COLO668 (cell line): ENCODE results near the gene LCE1E.

Source experiments
- DNase-seq: peaks from one replicate; lab custom pipeline; 2025; ENCODE audit not compliant: unreplicated experiment; lab: John Stamatoyannopoulos, UW

The LCE1E gene

GRCh38 chr1:152786077-152786476 is at the start of gene LCE1E:
LCE1E (plus strand) TSS chr1:152786257; CDS start chr1:152787300, 1,043 bp downstream.
- DNase-seq, result no peak

- DNase-seq, result no peak
Observed at GRCh38 chr1:152737997-152738396, 48.1 kb upstream of the LCE1E start.

GRCh38 chr1:152739841-152740240 is 46.2 kb upstream of the LCE1E start:
- DNase-seq, result no peak

GRCh38 chr1:152741656-152742055 is 44.4 kb upstream of the LCE1E start:
- DNase-seq, result no peak

GRCh38 chr1:152743371-152744145 is 42.5 kb upstream of the LCE1E start:
- DNase-seq, result no peak

GRCh38 chr1:152745289-152745704 is 40.8 kb upstream of the LCE1E start:
- no peak for DNase-seq

GRCh38 chr1:152745765-152746444 is 40.2 kb upstream of the LCE1E start:
- DNase-seq, result no peak

- DNase-seq, result no peak
Observed at GRCh38 chr1:152747831-152748230, 38.2 kb upstream of the LCE1E start.

GRCh38 chr1:152752225-152752624 is 33.8 kb upstream of the LCE1E start:
- no peak for DNase-seq

GRCh38 chr1:152753586-152753985 is 32.5 kb upstream of the LCE1E start:
- DNase-seq, result no peak

GRCh38 chr1:152756872-152757271 is 29.2 kb upstream of the LCE1E start:
- DNase-seq, result no peak

- no peak for DNase-seq
Observed at GRCh38 chr1:152757747-152758146, 28.3 kb upstream of the LCE1E start, which contains the start of gene KPRP. KPRP (plus strand) TSS chr1:152758025; CDS start chr1:152759589, 1,564 bp downstream.

- DNase-seq, result no peak
Observed at GRCh38 chr1:152758636-152759035, 27.4 kb upstream of the LCE1E start.

- DNase-seq, result no peak
Observed at GRCh38 chr1:152759453-152760173, 26.4 kb upstream of the LCE1E start.

GRCh38 chr1:152760551-152761190 is 25.4 kb upstream of the LCE1E start:
- no peak for DNase-seq

- no peak for DNase-seq
Observed at GRCh38 chr1:152761609-152762213, 24.3 kb upstream of the LCE1E start.

GRCh38 chr1:152768847-152769533 is 17.1 kb upstream of the LCE1E start:
- no peak for DNase-seq

GRCh38 chr1:152770411-152770810 is 15.6 kb upstream of the LCE1E start:
- DNase-seq, result no peak

- no peak for DNase-seq
Observed at GRCh38 chr1:152774875-152775274, 11.2 kb upstream of the LCE1E start, which contains the start of gene LCE1F. LCE1F (plus strand) TSS chr1:152775140; CDS start chr1:152776372, 1,232 bp downstream.

- DNase-seq, result no peak
Observed at GRCh38 chr1:152776361-152776760, 9.7 kb upstream of the LCE1E start.
